Chondrocyte (in vitro differentiated cells): Measurements from ENCODE around the gene NOP53. TPM values are rescaled to one million over a fixed set of nuclear protein-coding genes. Genes with fewer than 3 reads are reported as not detected.
A peak's percentile ranks its signal among the peaks of the same experiment; 100 is the strongest.
"Not testable (repeated sequence)": the region's sequence is repeated elsewhere in the genome, so short reads cannot be mapped to it uniquely, and the experiment has no call there.

Source experiments
- DNase-seq: peaks from one replicate; pipeline ENCODE4 v3.0.0; 2021; ENCODE audit warnings: mixed read lengths, low spot score
- H3K27ac Mint-ChIP-seq: one replicate; pipeline ENCODE4 v1.8.0; 2021; ENCODE audit warnings: mild to moderate bottlenecking, moderate library complexity, mixed read lengths; ENCODE audit not compliant: unreplicated experiment
- H3K27me3 Mint-ChIP-seq: 2 replicates; pipeline ENCODE4 v1.8.0; 2021; ENCODE audit warnings: low read depth, mixed read lengths
- H3K36me3 Mint-ChIP-seq: 2 replicates; pipeline ENCODE4 v1.8.0; 2021; ENCODE audit warnings: low read depth, mixed read lengths
- H3K4me1 Mint-ChIP-seq: 2 replicates; pipeline ENCODE4 v1.8.0; 2021; ENCODE audit warnings: low read depth, mild to moderate bottlenecking, mixed read lengths
- H3K4me3 Mint-ChIP-seq: one replicate; pipeline ENCODE4 v1.8.0; 2021; ENCODE audit warnings: mild to moderate bottlenecking, moderate library complexity, mixed read lengths; ENCODE audit not compliant: unreplicated experiment
- H3K9me3 Mint-ChIP-seq: 2 replicates; pipeline ENCODE4 v1.8.0; 2021; ENCODE audit warnings: low read depth, mixed read lengths
- total RNA-seq: library from RNA; stranded (reverse); gene quantifications from 3 replicates; pipeline ENCODE4 v1.2.1, GENCODE V29; 2021
- TF ChIP-seq, protein P1 (sequence below): fragments of 200-600 bp; sonication (generic); IDR thresholded peaks from 2 replicates; pipeline ENCODE4 v1.5.0; 2021; ENCODE audit warnings: antibody characterized with exemption, mild to moderate bottlenecking, moderate library complexity

NOP53 gene
- total RNA-seq, 1 donor from 2014 or later = 108 TPM

DNA sequence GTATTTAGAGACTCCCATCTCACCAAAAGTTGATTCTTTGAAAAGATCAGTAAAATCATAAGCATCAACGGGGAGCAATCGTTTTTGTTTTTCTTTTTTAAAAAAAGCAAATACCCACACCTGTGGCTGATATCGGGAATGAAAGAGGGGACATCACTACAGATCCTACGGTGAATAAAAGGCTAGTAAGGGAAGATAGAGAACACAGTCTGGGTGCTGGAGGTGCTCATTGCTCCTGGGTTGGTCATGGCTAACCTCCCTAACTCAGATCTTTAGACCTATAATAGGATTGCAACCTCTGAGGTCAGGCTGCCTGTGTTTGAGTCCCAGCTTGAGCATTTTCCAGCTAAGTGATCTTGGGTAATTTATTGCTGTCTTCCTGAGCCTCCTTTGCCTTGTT is 31.0 kb upstream of the NOP53 start:
- TF ChIP-seq, protein P1, sequence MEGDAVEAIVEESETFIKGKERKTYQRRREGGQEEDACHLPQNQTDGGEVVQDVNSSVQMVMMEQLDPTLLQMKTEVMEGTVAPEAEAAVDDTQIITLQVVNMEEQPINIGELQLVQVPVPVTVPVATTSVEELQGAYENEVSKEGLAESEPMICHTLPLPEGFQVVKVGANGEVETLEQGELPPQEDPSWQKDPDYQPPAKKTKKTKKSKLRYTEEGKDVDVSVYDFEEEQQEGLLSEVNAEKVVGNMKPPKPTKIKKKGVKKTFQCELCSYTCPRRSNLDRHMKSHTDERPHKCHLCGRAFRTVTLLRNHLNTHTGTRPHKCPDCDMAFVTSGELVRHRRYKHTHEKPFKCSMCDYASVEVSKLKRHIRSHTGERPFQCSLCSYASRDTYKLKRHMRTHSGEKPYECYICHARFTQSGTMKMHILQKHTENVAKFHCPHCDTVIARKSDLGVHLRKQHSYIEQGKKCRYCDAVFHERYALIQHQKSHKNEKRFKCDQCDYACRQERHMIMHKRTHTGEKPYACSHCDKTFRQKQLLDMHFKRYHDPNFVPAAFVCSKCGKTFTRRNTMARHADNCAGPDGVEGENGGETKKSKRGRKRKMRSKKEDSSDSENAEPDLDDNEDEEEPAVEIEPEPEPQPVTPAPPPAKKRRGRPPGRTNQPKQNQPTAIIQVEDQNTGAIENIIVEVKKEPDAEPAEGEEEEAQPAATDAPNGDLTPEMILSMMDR = no peak
- no peaks in the 10 kb centered on the region for H3K9me3 Mint-ChIP-seq
- H3K36me3 Mint-ChIP-seq = peaks cover 26% of the 10 kb centered on the region
- peaks cover 57% of the 10 kb centered on the region for H3K4me1 Mint-ChIP-seq
- DNase-seq = no peak
- peak overlapping the region; percentile 100 for H3K4me3 Mint-ChIP-seq
- peak overlapping the region; percentile 96 for H3K27ac Mint-ChIP-seq
- no peaks in the 10 kb centered on the region for H3K27me3 Mint-ChIP-seq

DNA sequence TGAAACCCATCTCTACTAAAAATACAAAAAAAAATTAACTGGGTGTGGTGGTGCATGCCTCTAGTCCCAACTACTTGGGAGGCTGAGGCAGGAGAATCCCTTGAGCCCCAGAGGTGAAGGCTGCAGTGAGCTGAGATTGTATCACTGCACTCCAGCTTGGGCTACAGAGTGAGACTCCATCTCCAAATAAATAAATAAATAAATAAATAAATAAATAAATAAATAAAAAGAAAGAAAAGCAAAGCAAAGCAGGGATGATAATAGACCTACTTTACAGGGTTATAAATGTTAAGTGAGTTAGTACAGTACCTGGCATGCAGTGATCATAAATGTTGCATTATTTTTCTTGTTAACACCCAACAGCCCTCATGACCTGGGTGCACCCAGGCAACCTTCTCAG is 30.5 kb upstream of the NOP53 start:
- peak overlapping the region; percentile 100 for H3K4me3 Mint-ChIP-seq
- H3K27me3 Mint-ChIP-seq, DNase-seq, H3K9me3 Mint-ChIP-seq: not testable (repeated sequence)
- peak overlapping the region; percentile 5 for H3K27ac Mint-ChIP-seq
- H3K36me3 Mint-ChIP-seq = peaks cover 27% of the 10 kb centered on the region
- peaks cover 62% of the 10 kb centered on the region for H3K4me1 Mint-ChIP-seq

DNA sequence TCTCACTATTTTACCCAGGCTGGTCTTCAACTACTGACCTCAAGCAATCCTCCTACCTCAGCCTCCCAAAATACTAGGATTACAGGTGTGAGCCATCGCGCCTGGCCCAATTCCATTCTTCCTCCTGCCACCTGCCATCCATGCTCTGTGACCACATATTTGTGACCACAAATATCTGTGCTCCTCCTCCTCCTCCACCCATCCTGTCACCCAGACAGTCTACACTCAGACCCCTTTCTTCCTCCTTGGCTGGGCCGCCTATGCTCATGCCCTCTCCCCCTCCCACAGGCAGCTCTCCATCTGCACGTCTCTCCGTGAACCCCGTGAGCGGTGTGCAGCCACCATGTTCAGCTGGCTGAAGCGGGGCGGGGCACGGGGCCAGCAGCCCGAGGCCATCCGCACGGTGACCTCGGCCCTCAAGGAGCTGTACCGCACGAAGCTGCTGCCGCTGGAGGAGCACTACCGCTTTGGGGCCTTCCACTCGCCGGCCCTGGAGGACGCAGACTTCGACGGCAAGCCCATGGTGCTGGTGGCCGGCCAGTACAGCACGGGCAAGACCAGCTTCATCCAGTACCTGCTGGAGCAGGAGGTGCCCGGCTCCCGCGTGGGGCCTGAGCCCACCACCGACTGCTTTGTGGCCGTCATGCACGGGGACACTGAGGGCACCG is 28.9 kb upstream of the NOP53 start:
- H3K36me3 Mint-ChIP-seq = peaks cover 32% of the 10 kb centered on the region
- no peaks in the 10 kb centered on the region for H3K27me3 Mint-ChIP-seq
- H3K27ac Mint-ChIP-seq = peak overlapping the region; percentile 74
- H3K9me3 Mint-ChIP-seq = no peaks in the 10 kb centered on the region
- H3K4me3 Mint-ChIP-seq = peak overlapping the region; percentile 100
- DNase-seq = no peak
- TF ChIP-seq, protein P1 = no peak
- H3K4me1 Mint-ChIP-seq = peaks cover 75% of the 10 kb centered on the region

DNA sequence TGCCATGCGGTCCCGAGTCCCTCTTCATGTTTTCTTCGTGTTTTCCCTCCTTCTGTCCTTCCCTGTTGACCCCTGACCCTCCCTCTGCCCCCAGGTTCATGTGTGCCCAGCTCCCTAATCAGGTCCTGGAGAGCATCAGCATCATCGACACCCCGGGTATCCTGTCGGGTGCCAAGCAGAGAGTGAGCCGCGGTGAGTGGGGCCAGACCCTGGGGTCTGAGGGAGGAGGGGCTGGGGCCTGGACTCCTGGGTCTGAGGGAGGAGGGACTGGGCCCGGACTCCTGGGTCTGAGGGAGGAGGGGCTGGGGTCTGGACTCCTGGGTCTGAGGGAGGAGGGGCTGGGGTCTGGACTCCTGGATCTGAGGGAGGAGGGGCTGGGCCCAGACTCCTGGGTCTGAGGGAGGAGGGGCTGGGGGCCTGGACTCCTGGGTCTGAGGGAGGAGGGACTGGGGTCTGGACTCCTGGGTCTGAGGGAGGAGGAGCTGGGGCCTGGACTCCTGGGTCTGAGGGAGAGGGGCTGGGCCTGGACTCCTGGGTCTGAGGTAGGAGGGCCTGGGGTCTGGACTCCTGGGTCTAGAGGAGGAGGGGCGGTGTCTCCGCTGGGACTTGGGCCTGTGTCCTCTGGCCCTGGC is 26.8 kb upstream of the NOP53 start:
- peaks cover 91% of the 10 kb centered on the region for H3K4me1 Mint-ChIP-seq
- H3K27ac Mint-ChIP-seq = peak overlapping the region; percentile 95
- not testable (repeated sequence) for DNase-seq, H3K9me3 Mint-ChIP-seq, H3K27me3 Mint-ChIP-seq
- H3K36me3 Mint-ChIP-seq = peaks cover 35% of the 10 kb centered on the region
- H3K4me3 Mint-ChIP-seq = peak overlapping the region; percentile 100

DNA sequence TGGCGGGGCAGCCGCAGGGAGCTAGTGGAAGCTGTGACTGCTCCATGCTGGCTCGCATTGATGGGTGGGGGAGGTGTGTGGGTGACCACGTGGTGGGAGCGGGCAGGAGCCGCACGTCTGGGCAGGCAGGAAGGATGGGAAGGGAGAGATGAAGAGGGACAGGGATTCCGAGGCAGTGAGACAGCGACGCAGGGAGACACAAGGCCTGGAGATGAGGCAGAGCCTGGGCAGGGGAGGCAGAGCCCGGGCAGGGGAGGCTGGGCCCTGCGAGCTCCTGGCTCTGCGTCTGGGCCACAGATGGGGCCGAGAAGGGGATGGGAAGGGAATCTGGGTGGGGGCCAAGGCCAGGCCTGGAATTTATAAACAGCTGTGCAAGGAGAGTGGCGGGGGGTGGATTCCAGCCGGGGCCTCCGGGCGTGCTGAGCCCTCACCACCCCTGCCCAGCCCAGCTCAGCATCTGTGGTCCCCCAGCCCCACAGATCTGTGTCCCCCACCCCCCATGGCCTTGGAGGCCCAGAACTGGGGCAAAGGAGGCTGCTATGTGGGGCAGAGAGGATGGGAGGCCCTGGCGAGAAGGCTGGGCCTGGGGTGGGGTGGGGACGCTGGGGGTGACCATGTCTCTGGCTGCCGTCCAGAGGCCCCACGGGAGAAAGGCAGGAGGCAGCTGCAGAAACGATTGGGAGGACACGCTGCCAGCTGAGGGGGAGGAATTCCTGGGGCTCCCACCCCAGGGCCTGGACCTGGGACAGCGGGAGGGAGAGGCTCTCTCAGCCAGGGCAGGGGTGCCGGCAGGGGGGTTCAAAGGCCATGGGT is 26.1 kb upstream of the NOP53 start:
- peak; percentile 97 for DNase-seq
- Mint-ChIP-seq H3K4me1 (peaks cover 91% of the 10 kb centered on the region), H3K4me3 (peak overlapping the region; percentile 100), H3K36me3 (peaks cover 31% of the 10 kb centered on the region), H3K9me3 (no peaks in the 10 kb centered on the region), H3K27ac (peak overlapping the region; percentile 95), H3K27me3 (no peaks in the 10 kb centered on the region)
- TF ChIP-seq, protein P1 = no peak
